Measurements from ENCODE around the gene KIAA1549. TPM values are rescaled to one million over a fixed set of nuclear protein-coding genes. Genes with fewer than 3 reads are reported as not detected.

KIAA1549 gene
- total RNA-seq, 4 donors from 2014 or later, result 2.3 to 3.2 (median 2.8) TPM

DNA sequence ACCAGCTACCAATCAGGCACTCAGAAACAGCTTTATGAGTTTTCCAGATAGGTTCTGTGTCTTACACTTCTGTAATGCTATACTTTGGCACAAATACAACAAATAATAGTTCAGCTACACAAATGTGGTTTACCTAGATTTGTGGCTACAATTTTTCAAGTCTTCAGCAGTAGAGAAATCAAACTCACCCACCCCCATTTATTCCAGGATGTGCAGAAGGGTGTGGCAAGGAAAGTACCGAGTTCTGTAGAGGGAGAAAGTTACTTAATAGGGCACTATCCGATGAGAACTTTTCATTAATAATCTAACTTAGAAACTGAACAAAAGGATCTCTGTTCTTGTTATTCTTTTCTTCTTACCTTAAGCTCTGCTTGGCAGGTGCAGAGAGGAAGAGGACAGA, 152.9 kb downstream of the KIAA1549 start:
- Histone ChIP-seq H3K4me1 (no peaks in the 10 kb centered on the region), H3K4me3 (no peak overlapping the region), H3K27me3 (no peaks in the 10 kb centered on the region), H3K27ac (replicated peaks in 1 of 4) (no peak overlapping the region), H3K9me3 (peaks cover 0 to 8% (median 0%) of the 10 kb centered on the region in 4 donors), H3K36me3 (no peaks in the 10 kb centered on the region)
- 80% methylated on average over 2 of the region's 2 CpGs for WGBS
- TF ChIP-seq EP300 (IDR thresholded peaks at IDR 0.05) (no peak), POLR2A (IDR thresholded peaks at IDR 0.05; ENCODE audit: low read depth) (no peak), POLR2AphosphoS5 (IDR thresholded peaks at IDR 0.05) (no peak)
- TF ChIP-seq, protein P1, sequence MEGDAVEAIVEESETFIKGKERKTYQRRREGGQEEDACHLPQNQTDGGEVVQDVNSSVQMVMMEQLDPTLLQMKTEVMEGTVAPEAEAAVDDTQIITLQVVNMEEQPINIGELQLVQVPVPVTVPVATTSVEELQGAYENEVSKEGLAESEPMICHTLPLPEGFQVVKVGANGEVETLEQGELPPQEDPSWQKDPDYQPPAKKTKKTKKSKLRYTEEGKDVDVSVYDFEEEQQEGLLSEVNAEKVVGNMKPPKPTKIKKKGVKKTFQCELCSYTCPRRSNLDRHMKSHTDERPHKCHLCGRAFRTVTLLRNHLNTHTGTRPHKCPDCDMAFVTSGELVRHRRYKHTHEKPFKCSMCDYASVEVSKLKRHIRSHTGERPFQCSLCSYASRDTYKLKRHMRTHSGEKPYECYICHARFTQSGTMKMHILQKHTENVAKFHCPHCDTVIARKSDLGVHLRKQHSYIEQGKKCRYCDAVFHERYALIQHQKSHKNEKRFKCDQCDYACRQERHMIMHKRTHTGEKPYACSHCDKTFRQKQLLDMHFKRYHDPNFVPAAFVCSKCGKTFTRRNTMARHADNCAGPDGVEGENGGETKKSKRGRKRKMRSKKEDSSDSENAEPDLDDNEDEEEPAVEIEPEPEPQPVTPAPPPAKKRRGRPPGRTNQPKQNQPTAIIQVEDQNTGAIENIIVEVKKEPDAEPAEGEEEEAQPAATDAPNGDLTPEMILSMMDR (IDR thresholded peaks at IDR 0.05), result no peak
- intact Hi-C loops (cut with DNase I), result no loop called here
- no peak for DNase-seq (ENCODE audit: extremely low spot score)

DNA sequence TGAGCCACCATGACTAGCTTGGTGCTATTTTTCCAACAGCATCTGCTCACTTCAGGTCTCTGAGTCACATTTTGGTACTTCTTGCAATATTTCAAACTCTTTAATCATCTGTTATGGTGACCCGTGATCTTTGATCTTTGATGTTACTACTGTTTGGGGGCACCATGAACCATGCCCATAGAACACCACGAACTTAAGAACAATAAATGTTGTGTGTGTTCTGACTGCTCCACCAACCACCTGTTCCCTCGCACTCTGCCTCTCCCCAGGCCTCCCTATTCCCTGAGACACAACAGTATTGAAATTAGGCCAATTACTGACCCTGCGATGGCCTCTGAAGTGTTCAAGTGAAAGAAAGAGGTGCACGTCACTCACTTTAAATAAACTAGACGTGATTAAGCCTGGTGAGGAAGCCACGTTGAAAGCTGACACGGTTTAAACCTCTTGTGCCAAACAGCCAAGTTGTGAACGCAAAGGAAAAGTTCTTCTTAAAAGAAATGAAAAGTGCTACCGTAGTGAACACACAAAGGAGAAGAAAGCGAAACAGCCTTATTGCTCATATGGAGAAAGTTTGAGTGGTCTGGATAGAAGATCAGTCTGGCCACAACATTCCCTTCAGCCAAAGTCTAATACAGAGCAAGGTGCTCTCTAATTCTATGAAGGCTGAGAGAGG, 156.0 kb downstream of the KIAA1549 start:
- no peak overlapping the region for H3K4me3 ChIP-seq
- 83% methylated on average over 11 of the region's 11 CpGs for WGBS
- intact Hi-C loops (cut with DNase I), result no loop called here
- no peak overlapping the region for H3K27ac ChIP-seq (replicated peaks in 1 of 4)
- no peak for DNase-seq (ENCODE audit: extremely low spot score)
- no peaks in the 10 kb centered on the region for H3K36me3 ChIP-seq
- no peaks in the 10 kb centered on the region for H3K27me3 ChIP-seq
- no peak for TF ChIP-seq POLR2A (IDR thresholded peaks at IDR 0.05; ENCODE audit: low read depth)
- no peak for TF ChIP-seq POLR2AphosphoS5 (IDR thresholded peaks at IDR 0.05)
- TF ChIP-seq, protein P1 (IDR thresholded peaks at IDR 0.05), result no peak
- no peak for TF ChIP-seq EP300 (IDR thresholded peaks at IDR 0.05)
- H3K9me3 ChIP-seq, result peaks cover 0 to 8% (median 0%) of the 10 kb centered on the region in 4 donors
- no peaks in the 10 kb centered on the region for H3K4me1 ChIP-seq

DNA sequence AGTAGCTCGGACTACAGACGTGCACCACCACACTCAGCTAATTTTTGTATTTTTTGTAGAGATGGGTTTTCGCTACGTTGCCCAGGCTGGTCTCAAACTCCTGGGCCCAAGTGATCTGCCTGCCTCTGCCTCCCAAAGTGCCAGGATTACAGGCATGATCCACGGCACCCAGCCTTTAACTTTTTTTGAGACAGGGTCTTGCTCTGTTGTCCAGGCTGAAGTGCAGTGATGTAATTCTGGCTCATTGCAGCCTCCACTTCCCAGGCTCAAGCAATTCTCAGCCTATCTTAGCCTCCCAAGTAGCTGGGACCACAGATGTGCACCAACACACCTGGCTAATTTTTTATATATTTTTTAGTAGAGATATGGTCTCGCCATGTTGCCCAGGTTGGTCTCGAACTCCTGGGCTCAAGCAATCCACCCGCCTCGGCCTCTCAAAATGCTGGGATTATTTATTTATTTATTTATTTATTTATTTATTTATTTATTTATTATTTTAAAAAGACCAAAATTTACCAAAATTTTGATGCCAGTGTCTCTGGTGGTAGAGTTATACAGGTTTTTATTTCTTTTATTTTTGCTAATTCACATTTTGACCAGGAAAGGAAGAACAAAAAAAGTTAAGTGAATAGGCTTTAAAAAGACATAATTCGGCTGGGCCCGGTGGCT, 158.2 kb downstream of the KIAA1549 start:
- H3K36me3 ChIP-seq, result no peaks in the 10 kb centered on the region
- intact Hi-C loops (cut with DNase I), result no loop called here
- no peaks in the 10 kb centered on the region for H3K27me3 ChIP-seq
- H3K9me3 ChIP-seq, result peaks cover 0 to 8% (median 0%) of the 10 kb centered on the region in 4 donors
- H3K27ac ChIP-seq (replicated peaks in 1 of 4), result no peak overlapping the region
- TF ChIP-seq POLR2AphosphoS5 (IDR thresholded peaks at IDR 0.05) (no peak), POLR2A (IDR thresholded peaks at IDR 0.05; ENCODE audit: low read depth) (no peak), EP300 (IDR thresholded peaks at IDR 0.05) (no peak)
- TF ChIP-seq, protein P1 (IDR thresholded peaks at IDR 0.05), result no peak
- WGBS, result 90% methylated on average over 11 of the region's 11 CpGs
- no peak overlapping the region for H3K4me3 ChIP-seq
- DNase-seq (ENCODE audit: extremely low spot score), result no peak
- H3K4me1 ChIP-seq, result no peaks in the 10 kb centered on the region

DNA sequence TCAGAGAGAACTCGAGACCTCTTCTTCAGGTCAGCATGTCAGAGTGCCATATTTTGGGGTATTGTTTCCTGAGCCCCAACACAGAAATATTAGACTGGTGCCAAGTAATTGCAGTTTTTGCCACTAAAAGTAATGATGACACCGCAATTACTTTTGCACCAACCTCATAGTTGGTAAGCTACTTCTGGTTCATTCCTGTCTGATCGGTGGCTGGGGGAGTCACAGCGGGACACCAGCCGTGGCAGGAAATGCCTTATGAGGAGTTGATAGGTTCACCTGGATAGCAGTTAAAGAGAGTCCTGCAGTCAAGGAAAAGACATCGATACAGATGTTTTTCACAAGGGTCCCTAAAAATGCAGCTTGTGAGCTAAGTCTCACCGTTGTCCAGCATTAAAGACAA, 159.3 kb downstream of the KIAA1549 start:
- intact Hi-C loops (cut with DNase I), result no loop called here
- Histone ChIP-seq H3K27me3 (no peaks in the 10 kb centered on the region), H3K4me1 (no peaks in the 10 kb centered on the region), H3K9me3 (peaks cover 0 to 8% (median 0%) of the 10 kb centered on the region in 4 donors), H3K27ac (replicated peaks in 1 of 4) (no peak overlapping the region), H3K4me3 (no peak overlapping the region), H3K36me3 (no peaks in the 10 kb centered on the region)
- WGBS, result 89% methylated on average over 7 of the region's 7 CpGs
- TF ChIP-seq POLR2A (IDR thresholded peaks at IDR 0.05; ENCODE audit: low read depth), result no peak
- no peak for TF ChIP-seq POLR2AphosphoS5 (IDR thresholded peaks at IDR 0.05)
- TF ChIP-seq EP300 (IDR thresholded peaks at IDR 0.05), result no peak
- TF ChIP-seq, protein P1 (IDR thresholded peaks at IDR 0.05), result no peak
- DNase-seq (ENCODE audit: extremely low spot score), result no peak
